ENCODE data around the gene ABCA4.
"Not testable (repeated sequence)": the region's sequence is repeated elsewhere in the genome, so short reads cannot be mapped to it uniquely, and the experiment has no call there.

GRCh38 chr1:93947002-93947686 is 173.8 kb downstream of the ABCA4 start:
- TF ChIP-seq CTCF, EZH2phosphoT487 (IDR thresholded peaks at IDR 0.05; ENCODE audit: low read length): not testable (repeated sequence)
